ENCODE results near the gene MT4. TPM values are rescaled to one million over a fixed set of nuclear protein-coding genes. Genes with fewer than 3 reads are reported as not detected.
A peak's percentile ranks its signal among the peaks of the same experiment; 100 is the strongest.

Gene MT4
- total RNA-seq, 1 experiment from 2014 or later: not detected

DNA sequence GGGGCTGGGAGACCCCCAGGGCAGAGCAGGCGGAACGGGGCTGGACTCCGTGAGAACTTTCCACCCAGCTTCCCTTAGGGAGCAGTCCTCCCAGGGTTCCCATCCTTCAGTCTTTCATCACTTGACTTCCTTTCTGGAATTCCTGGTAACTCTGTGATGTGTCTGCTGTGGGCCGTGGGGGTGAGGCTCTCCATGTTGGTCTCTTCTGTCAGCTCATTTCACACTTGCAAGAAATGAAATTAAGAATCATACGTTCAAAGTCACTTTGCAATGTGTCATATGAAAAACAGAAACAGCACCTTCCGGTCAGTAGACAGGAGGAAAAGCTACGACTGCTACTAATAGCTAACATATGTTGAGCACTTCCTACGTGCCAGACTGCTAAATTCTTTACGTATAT, 39.6 kb upstream of the MT4 start:
- no peak overlapping the region for H2AFZ ChIP-seq
- no peak overlapping the region for H3K27ac ChIP-seq
- H3F3A ChIP-seq (ENCODE audit: insufficient read depth, low read depth): no peaks in the 10 kb centered on the region
- intact Hi-C loops (cut with micrococcal nuclease; ENCODE audit: unreplicated experiment): no loop called here
- H4K20me1 ChIP-seq (ENCODE audit: insufficient read depth): no peaks in the 10 kb centered on the region
- H3K4me2 ChIP-seq: no peak overlapping the region
- BruUV-seq (replicated peaks): no TSS peak
- H3K27me3 ChIP-seq (ENCODE audit: insufficient read depth, low read depth): no peaks in the 10 kb centered on the region
- H3K9me3 ChIP-seq (ENCODE audit: insufficient read depth, low read depth): no peaks in the 10 kb centered on the region
- peaks cover 6% of the 10 kb centered on the region; the same call in 1 of the 2 replicates for H3K4me1 ChIP-seq (replicated peaks; ENCODE audit: insufficient read depth)
- DNase-seq: no peak
- H3K36me3 ChIP-seq (ENCODE audit: low read depth): no peaks in the 10 kb centered on the region
- ChIA-PET CTCF (no interaction called here), POLR2A (ENCODE audit: unreplicated experiment) (no interaction called here)
- no peaks in the 10 kb centered on the region for H3K79me2 ChIP-seq (ENCODE audit: low read depth)
- no peak for TF ChIP-seq CTCF (conservative IDR thresholded peaks at IDR 0.05)
- TF ChIP-seq EZH2 (IDR thresholded peaks at IDR 0.05; ENCODE audit: low read depth): no peak
- H3K4me3 ChIP-seq: no peak overlapping the region
- no peaks in the 10 kb centered on the region for H3K9me2 ChIP-seq (ENCODE audit: insufficient read depth)

DNA sequence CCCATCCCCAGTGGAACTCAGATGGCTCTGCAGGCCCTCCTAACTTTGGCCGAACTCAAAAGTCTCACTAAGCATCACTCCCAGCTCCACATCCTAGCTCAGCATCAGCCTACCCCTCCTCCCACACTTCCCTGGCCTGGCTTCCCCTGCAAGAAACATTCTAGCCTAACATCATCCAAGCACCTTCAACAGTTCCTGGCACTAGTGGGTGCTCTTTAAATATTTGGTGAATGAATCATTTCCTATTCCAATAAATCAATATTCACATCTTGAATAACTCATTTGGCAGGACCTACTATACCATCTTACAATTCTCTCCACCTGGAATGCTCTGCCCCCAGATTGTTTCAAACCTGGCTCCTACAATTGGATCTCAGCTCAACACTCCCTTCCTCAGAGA, 34.0 kb upstream of the MT4 start:
- no peak overlapping the region for H3K4me3 ChIP-seq
- no TSS peak for BruUV-seq (replicated peaks)
- no peak for DNase-seq
- intact Hi-C loops (cut with micrococcal nuclease; ENCODE audit: unreplicated experiment): no loop called here
- POLR2A ChIA-PET (ENCODE audit: unreplicated experiment): interaction anchor here (0.6 kb wide), 1 partner anchor 85 kb away, joined by 3 read pairs; no protein-coding TSS in a partner anchor
- TF ChIP-seq CTCF (conservative IDR thresholded peaks at IDR 0.05) (no peak), EZH2 (IDR thresholded peaks at IDR 0.05; ENCODE audit: low read depth) (no peak)
- no peaks in the 10 kb centered on the region for H3K36me3 ChIP-seq (ENCODE audit: low read depth)
- H4K20me1 ChIP-seq (ENCODE audit: insufficient read depth): no peaks in the 10 kb centered on the region
- peaks cover 7% of the 10 kb centered on the region; the same call in 1 of the 2 replicates for H3F3A ChIP-seq (ENCODE audit: insufficient read depth, low read depth)
- no peaks in the 10 kb centered on the region for H3K79me2 ChIP-seq (ENCODE audit: low read depth)
- CTCF ChIA-PET: no interaction called here
- no peaks in the 10 kb centered on the region for H3K9me3 ChIP-seq (ENCODE audit: insufficient read depth, low read depth)
- no peaks in the 10 kb centered on the region for H3K4me1 ChIP-seq (replicated peaks; ENCODE audit: insufficient read depth)
- no peaks in the 10 kb centered on the region for H3K27me3 ChIP-seq (ENCODE audit: insufficient read depth, low read depth)
- no peaks in the 10 kb centered on the region for H3K9me2 ChIP-seq (ENCODE audit: insufficient read depth)
- no peak overlapping the region for H3K27ac ChIP-seq
- no peak overlapping the region for H2AFZ ChIP-seq
- H3K4me2 ChIP-seq: no peak overlapping the region

DNA sequence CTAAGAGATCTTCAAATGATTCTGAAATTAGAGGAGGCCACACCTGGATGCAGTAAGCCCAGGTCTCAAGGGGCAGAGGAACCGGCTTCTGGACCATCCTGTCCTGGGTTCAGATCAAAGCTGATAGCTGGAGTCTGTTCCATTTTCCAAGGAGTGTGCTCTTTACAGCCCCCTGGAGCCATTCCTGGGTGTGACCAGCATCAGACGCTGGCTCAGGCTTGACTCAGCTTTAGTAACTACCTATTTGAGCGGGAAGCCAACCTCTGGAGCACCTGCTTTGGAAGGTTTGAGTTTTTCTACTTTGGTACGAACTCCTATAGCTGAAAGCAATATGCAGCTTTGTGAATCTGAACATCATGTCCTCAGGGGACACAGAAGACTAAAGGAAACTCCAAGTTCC, 32.2 kb upstream of the MT4 start:
- Histone ChIP-seq H3K4me2 (no peak overlapping the region), H3K36me3 (ENCODE audit: low read depth) (no peaks in the 10 kb centered on the region), H3K27me3 (ENCODE audit: insufficient read depth, low read depth) (no peaks in the 10 kb centered on the region), H3K4me3 (no peak overlapping the region), H4K20me1 (ENCODE audit: insufficient read depth) (no peaks in the 10 kb centered on the region), H3K79me2 (ENCODE audit: low read depth) (no peaks in the 10 kb centered on the region), H3F3A (ENCODE audit: insufficient read depth, low read depth) (peaks cover 7% of the 10 kb centered on the region; the same call in 1 of the 2 replicates), H2AFZ (no peak overlapping the region), H3K9me3 (ENCODE audit: insufficient read depth, low read depth) (no peaks in the 10 kb centered on the region), H3K9me2 (ENCODE audit: insufficient read depth) (no peaks in the 10 kb centered on the region), H3K27ac (no peak overlapping the region), H3K4me1 (replicated peaks; ENCODE audit: insufficient read depth) (no peaks in the 10 kb centered on the region)
- TF ChIP-seq EZH2 (IDR thresholded peaks at IDR 0.05; ENCODE audit: low read depth) (no peak), CTCF (conservative IDR thresholded peaks at IDR 0.05) (0 out of 2 replicates have a peak, but pooled peaks have one; percentile 22)
- no TSS peak for BruUV-seq (replicated peaks)
- no peak for DNase-seq
- intact Hi-C loops (cut with micrococcal nuclease; ENCODE audit: unreplicated experiment): no loop called here
- ChIA-PET POLR2A (ENCODE audit: unreplicated experiment) (interaction anchor here (0.6 kb wide), 1 partner anchor 197 kb away, joined by 3 read pairs; no protein-coding TSS in a partner anchor), CTCF (interaction anchor here (0.6 kb wide), 1 partner anchor 17 kb away, joined by 3 read pairs; no protein-coding TSS in a partner anchor)
